ENCODE results near the gene SEPTIN8. TPM values are rescaled to one million over a fixed set of nuclear protein-coding genes. Genes with fewer than 3 reads are reported as not detected.

The SEPTIN8 gene
- total RNA-seq, 4 donors from 2014 or later: 5.2 to 7.9 (median 6.8) TPM

DNA sequence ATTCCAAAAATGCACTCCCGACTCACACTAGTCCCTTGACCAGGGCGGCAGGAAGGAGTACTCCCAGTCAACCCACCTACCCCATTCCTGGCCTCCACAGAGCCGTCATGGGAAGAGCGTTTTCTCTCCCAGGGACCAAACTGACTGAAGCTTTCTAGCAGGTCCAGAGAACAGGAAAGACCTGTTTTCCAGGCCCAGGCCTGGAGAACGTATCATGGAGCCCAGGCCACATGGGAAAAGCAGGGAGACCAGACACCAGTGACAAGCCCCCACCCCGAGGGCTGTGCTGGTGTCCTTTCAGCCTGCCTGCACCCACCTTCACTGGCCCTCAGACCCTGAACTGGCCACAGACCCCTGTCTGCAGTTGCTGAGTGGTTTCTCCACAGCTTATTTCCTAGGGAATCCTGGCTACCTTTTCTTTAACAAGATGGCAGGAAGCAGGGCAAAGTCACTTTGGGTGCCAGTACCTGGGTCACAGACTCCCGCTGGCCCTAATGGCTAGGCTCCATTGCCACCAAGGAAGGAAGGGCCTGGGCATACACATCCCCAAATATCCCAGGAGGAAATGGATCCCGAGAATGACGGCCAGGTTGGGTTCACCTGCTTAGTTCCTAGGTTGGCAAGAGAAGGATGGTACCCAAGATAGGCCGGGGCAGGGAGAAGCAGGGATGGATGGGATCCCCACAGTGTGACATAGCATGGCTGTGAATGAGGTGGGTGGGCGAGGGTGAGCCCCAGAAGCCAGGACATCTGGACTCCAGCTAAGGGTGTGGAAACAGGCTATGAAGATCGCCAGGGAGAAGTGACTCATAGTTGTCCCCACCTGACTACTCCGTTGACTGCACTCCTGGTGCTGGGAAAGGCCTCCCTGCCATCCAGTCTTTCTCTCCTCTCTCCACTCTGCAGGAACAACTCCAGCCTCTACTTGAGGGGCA lies 17.7 kb downstream of the SEPTIN8 start:
- in situ Hi-C loops (cut with MboI; ENCODE audit: low sequenced_read_pairs in 4 of 4): no loop called here
- intact Hi-C loops (cut with DNase I; ENCODE audit: low total_unique reads): no loop called here
- H3K27me3 ChIP-seq: no peaks in the 10 kb centered on the region
- ATAC-seq (no peak), DNase-seq (no peak)
- H3K36me3 ChIP-seq: peaks cover 0 to 12% of the 10 kb centered on the region in 2 donors
- no peaks in the 10 kb centered on the region for H3K9me3 ChIP-seq
- H3K27ac ChIP-seq: no peak overlapping the region
- no peak overlapping the region for H3K4me3 ChIP-seq
- no peaks in the 10 kb centered on the region for H3K4me1 ChIP-seq
- TF ChIP-seq POLR2A (IDR thresholded peaks at IDR 0.05) (no peak), CTCF (IDR thresholded peaks at IDR 0.05 in 4 of 5, conservative IDR thresholded peaks at IDR 0.05 in 1 of 5) (no peak)

DNA sequence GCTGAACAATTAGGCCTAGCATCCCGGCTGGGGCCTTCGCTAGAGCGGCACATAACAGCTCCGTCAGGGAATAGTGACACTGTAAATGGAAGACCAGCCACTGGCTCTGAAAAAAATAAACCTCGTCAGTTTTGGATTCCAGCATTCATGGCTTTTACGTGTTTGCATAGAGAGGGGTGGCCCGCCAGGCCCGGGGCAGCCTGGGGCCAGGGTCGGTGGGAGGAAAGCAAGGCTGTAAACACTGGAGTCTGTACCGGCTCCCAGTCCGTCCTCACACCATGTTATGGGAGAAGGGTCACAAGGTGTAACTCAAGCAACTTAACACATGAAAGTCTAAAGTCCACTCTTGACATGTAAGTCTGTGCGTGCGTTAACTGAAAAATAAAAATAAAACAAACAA lies 18.6 kb downstream of the SEPTIN8 start:
- no peaks in the 10 kb centered on the region for H3K27me3 ChIP-seq
- H3K4me3 ChIP-seq: no peak overlapping the region
- intact Hi-C loops (cut with DNase I; ENCODE audit: low total_unique reads) (no loop called here), in situ Hi-C loops (cut with MboI; ENCODE audit: low sequenced_read_pairs in 4 of 4) (no loop called here)
- TF ChIP-seq POLR2A (IDR thresholded peaks at IDR 0.05) (no peak), CTCF (IDR thresholded peaks at IDR 0.05 in 4 of 5, conservative IDR thresholded peaks at IDR 0.05 in 1 of 5) (no peak)
- peaks cover 0 to 3% of the 10 kb centered on the region in 2 donors for H3K36me3 ChIP-seq
- H3K9me3 ChIP-seq: no peaks in the 10 kb centered on the region
- H3K27ac ChIP-seq: no peak overlapping the region
- ATAC-seq (no peak), DNase-seq (no peak)
- no peaks in the 10 kb centered on the region for H3K4me1 ChIP-seq

DNA sequence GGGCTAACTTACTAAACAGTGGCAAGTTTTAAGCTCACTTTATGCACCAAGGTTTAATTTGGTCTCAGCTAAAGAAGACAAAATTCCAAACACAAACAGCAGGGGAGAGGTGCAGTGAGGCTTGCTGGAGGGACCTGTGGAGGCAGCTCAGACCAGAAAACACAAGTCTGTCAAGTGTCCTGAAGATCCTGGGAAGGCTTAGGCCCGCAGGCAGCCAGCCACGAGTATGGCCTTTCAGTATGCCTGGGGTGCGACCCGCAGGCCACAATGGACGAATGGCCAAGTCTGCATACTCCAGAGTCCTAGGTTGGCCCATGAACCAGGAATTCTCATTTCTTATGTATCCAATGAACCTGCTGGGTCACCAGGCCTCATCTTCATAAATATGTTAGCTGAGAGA lies 20.5 kb downstream of the SEPTIN8 start:
- ATAC-seq: no peak
- Histone ChIP-seq H3K36me3 (no peaks in the 10 kb centered on the region), H3K4me3 (no peak overlapping the region), H3K27me3 (no peaks in the 10 kb centered on the region), H3K27ac (no peak overlapping the region), H3K9me3 (no peaks in the 10 kb centered on the region), H3K4me1 (no peaks in the 10 kb centered on the region)
- DNase-seq: no peak
- in situ Hi-C loops (cut with MboI; ENCODE audit: low sequenced_read_pairs in 4 of 4) (no loop called here), intact Hi-C loops (cut with DNase I; ENCODE audit: low total_unique reads) (no loop called here)
- TF ChIP-seq POLR2A (IDR thresholded peaks at IDR 0.05): no peak
- TF ChIP-seq CTCF (IDR thresholded peaks at IDR 0.05 in 4 of 5, conservative IDR thresholded peaks at IDR 0.05 in 1 of 5): no peak

GRCh38 chr5:132754947-132755346 lies 22.1 kb downstream of the SEPTIN8 start:
- H3K4me1 ChIP-seq: peaks cover 0 to 2% of the 10 kb centered on the region in 2 donors
- no peaks in the 10 kb centered on the region for H3K36me3 ChIP-seq
- no peak for ATAC-seq
- H3K9me3 ChIP-seq: no peaks in the 10 kb centered on the region
- intact Hi-C loops (cut with DNase I; ENCODE audit: low total_unique reads) (no loop called here), in situ Hi-C loops (cut with MboI; ENCODE audit: low sequenced_read_pairs in 4 of 4) (no loop called here)
- no peak overlapping the region for H3K4me3 ChIP-seq
- no peak for TF ChIP-seq CTCF (IDR thresholded peaks at IDR 0.05 in 4 of 5, conservative IDR thresholded peaks at IDR 0.05 in 1 of 5)
- TF ChIP-seq POLR2A (IDR thresholded peaks at IDR 0.05): no peak
- DNase-seq: no peak
- H3K27me3 ChIP-seq: no peaks in the 10 kb centered on the region
- no peak overlapping the region for H3K27ac ChIP-seq
